Hypothalamus (tissue), 51 donors: Measurements from ENCODE around the gene SYNGR2.
A peak's percentile ranks its signal among the peaks of the same experiment; 100 is the strongest.

ENCODE experiments used
- DNase-seq, 51 donors: peaks; one replicate each; lab custom pipeline; 2025; lab: John Stamatoyannopoulos, UW

SYNGR2 gene

GRCh38 chr17:78142119-78142861, 26.1 kb upstream of the SYNGR2 start:
- DNase-seq = no peak

GRCh38 chr17:78143214-78144146, 24.9 kb upstream of the SYNGR2 start:
- no peak for DNase-seq

DNA sequence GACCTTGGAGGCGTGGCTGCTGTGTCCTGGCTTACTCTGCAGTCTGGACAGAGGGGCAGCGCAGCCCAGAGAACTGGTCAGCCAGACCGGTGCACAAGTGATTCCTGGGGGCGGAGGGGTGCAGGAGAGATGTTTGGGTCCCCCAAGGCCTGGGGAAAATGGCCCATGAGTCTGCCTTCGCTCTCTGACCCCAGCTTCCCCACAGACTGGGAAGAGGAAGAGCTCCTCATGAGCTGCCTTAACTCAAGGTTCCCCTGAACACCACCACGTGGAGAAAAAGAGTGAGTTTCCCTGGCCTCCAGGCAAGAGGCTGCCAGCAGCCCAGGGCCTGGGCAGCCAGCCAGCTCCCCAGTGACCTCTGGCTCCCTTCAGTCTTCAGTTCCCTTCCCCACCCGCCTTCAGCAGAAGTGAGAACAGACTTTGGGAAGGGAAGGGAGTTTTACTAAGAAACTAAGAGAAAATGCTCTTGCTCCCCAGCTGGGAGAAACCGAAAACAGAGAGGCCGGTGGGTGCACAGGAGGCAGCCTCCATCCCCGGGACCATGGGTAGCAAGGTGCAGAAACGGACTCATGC, 24.1 kb upstream of the SYNGR2 start:
- peak in 41 of 51 donors; percentile 14 to 81 (median 67) for DNase-seq

DNA sequence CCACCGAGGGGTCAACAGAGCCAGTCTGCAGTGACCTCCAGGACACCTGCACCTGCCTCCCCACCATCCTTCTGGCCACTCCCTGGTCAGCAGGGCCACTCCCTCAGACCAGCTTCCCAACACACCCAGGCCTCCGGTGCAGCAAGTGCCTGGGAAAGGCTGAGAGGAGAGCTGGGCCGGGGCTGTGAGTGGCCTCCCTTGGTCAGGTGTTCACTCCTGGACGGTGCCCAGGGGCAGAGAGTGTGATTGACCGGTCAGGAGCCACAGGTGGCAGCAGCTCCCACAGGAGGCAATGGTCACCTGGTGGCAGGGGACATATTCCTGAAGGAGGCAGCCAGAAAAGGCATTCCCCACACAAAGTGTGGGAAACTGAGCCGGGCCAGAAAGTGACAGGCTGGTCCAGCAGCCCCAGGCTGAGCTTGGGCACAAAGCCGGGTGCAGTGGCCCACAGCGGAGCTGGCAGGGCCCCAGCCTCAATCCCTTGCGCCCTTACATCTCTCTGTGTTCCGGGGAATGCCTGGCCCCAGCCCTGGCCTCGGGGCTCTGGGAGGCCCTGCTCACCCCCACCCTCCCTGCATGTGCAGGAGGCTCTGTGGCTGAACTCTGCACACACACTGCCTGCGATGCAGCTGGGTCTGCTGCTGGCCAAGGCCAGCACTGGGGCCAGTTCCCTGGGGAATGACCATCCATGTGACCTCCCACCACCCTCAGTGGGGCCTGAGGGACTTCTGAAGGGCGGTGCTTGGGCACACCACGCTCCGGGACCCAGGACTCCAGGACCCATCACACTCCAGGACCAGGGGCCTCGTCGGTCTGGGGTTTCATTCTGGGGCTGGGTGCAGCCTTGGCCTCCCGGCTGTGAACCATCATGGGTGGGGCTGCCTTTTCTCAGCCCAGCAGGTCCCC, 23.4 kb upstream of the SYNGR2 start:
- peak in 37 of 51 donors; percentile 21 to 80 (median 49) for DNase-seq

DNA sequence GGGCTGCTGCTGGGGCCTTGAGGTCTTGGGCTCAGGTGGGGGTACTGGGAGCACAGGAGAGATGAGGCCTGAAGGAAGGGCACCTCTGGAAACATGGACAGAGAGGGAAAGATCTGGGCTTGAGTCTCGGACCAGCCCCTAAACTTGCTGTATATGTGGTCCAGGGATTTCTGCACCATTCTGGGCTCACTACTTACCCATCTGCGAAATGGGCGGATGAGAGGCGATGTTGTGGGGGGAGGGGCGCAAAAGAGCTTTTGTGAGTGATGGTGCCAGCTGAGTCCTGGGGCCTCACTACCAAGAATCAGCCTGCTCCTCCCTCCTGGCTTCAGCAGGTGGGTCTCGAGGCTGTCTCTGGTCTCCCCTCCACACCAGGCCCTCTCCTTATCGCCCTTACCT, 21.9 kb upstream of the SYNGR2 start:
- DNase-seq = no peak

DNA sequence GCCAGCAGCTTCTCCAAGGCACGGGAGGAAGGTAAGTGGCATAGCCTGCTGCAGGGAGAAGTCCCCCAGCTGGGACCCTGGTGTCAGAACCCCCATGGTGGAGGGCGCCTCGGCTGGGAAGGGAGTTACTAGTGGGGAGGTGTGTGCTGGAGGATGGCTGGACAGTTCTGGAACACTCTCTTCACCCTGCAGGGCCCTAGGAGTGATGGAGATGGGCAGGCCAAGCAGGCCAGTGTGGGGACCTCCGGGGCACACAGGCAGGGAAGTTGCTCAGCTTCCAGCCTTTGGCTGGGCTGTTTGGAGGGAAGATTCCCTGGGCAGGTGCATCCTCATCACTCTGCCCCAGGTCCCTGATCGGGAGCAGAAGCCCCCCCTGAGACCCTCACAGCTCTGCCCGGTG, 21.5 kb upstream of the SYNGR2 start:
- DNase-seq = no peak

- no peak for DNase-seq
These were observed 20.9 kb upstream of the SYNGR2 start for GRCh38 chr17:78147315-78147998.

DNA sequence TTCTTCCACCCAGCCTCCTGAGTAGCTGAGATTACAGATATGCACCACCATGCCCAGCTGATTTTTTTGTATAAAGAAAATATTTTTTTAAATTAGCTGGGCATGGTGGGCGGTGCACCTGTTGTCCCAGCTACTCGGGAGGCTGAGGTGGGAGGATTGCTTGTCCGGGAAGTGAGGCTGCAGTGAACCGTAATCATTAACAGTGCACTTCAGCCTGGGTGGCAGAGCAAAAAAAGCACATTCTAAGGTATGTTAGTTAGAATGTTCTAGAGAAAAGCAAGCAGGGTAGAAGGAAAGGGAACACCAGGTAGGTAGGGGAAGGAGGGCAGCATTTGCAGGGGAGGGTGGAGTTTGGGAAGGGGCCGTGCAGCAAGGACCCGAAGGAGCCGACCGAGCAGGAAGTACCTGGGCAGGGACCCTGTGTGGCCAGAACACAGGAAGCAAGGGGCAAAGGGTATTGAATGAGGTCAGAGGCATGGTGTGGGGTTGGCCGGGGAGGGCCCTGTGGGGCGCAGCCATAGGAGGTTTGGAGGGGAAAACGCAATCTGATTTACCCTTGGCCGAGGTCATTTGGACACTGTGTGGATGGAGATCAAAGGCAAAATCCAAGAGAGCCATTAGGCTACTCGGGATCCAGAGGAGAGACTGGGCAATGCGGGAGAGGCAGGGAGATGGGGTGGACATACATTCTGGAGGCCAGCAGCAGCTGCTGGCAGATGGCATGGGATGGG, 19.9 kb upstream of the SYNGR2 start:
- DNase-seq = no peak

DNA sequence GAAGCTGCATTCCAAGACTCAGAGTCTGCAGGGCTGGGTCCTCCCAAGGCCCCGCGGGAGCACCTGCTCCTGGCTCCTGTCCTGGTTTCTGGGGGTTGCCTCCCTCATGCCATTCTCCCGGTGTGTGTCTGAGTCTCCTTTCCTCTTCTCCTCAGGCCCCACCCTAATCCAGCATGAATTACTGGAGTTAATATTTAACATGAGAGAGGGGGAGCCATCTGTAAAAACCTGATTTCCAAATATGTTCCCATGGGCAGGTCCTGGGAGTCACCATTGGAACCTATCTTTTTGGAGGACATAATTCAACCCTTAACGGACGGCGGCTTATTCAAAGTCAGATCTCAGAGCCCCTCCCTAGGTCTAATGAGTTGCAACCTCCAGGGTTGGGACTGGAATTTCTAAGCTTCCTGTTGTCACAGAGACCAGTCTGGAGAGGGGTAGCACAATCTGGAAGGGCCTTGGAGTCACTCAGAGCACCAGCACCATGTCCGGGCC, 16.8 kb upstream of the SYNGR2 start:
- no peak for DNase-seq

DNA sequence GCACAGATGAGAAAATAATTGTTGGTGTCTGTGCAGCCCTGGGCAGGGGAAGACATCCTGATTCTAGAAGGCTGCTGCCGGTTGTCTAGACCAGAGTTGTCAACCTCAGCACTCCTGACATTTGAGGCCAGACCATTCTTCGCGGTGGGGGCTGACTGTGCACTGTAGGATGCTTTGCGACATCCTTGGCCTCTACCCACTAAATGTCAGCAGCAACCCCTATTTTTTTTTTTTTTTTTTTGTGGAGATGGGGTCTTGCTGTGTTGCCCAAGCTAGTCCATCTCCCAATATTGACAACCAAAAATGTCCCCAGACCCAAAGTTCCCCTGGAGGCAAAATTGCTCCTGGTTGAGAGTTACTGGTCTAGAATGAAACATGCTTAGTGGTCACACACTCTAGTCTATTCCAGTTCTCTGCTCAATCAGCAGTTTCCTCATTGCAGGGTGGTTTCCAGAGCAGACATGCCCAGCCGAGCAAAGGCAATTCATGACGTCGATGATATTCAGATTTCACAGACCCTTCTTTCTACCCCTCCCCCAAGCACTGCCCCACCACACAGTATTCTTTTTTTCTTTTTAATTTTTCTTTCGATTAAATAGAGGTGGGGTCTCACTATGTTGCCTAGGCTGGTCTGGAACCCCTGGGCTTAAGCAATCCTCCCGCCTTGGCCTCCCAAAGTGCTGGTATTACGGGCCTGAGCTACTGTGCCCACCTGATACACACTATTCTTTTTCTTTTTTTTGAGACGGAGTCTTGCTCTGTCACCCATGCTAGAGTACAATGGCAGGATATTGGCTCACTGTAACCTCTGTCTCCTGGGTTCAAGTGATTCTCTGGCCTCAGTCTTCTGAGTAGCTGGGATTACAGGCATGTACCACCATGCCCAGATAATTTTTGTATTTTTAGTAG, 13.2 kb upstream of the SYNGR2 start:
- peak in 1 of 51 donors; percentile 15 for DNase-seq

DNA sequence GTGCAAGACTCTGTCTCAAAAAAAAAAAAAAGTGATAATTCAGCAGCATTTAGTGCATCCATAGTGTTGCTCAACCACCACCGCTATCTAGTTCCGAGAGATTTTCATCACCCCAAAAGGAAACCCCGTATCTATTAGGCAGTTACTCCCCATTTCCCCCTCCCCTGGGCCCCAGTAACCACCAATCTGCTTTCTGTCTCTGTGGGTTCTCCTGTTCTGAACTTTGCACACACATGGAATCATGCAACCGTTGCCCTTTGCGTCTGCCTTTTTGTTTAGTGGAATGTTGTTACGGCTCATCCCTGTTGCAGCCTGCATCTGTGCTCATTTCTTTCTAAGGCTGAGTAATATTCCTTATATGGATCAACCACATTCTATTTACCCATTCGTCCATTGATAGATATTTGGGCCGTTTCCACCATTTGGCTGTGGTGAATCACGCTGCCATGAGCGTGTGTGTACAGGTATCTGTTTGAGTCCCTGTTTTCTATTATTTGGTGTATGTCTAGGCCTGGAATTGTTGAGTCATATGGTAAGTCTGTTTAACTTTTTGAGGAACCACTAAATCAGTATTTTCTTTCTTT, 8.7 kb upstream of the SYNGR2 start:
- DNase-seq = no peak

- DNase-seq = no peak
These were observed 4.3 kb upstream of the SYNGR2 start for GRCh38 chr17:78163881-78164747.

DNA sequence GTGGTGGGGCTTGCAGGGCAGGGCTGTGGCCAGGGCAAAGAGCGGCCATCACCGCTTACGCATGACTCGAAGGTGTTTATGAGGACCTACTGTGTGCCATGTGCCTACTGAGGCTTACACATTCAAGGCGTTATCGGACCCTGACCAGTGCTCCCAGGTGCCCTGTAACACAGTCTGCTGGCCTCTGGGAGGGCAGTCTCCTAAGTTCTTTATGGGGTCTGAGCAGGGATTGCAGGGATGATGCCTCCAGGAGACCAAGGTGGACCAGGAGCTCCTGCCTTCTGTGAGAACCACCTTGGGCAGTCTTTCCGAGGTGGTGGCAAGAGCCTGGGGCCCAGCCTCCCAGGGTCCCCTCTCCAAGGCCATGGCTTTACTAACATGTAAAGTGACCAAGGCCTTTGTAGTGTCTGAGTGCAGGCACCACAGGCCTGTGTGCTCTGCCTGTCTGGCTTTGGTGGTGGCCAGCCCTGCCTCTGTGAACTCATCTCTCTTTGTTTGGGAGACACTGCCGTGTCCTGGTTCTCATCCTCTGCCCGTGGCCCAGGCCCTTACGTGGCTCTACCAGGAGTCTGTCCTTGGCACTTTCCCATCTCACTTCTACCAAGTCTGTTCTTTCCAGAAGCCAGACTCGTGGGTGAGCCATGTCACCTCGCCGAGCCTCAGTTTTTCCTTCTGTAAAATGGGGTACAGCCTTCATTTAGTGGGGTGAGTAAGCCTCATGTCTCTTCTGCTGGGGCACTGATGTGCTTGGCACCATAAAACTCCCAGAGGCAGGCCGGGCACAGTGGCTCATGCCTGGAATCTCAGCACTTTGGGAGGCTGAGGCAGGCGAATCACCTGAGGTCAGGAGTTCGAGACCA, 3.4 kb upstream of the SYNGR2 start:
- DNase-seq = no peak

GRCh38 chr17:78166416-78166815, 2.0 kb upstream of the SYNGR2 start:
- no peak for DNase-seq
